ENCODE data around the gene AGAP1. TPM values are rescaled to one million over a fixed set of nuclear protein-coding genes. Genes with fewer than 3 reads are reported as not detected.

The AGAP1 gene
- total RNA-seq, 4 donors from 2014 or later = 5.3 to 30.6 (median 19.2) TPM

- TF ChIP-seq CTCF (IDR thresholded peaks at IDR 0.05) (no peak), POLR2A (IDR thresholded peaks at IDR 0.05) (no peak)
- Histone ChIP-seq H3K27ac (no peak overlapping the region), H3K36me3 (no peaks in the 10 kb centered on the region), H3K27me3 (no peaks in the 10 kb centered on the region), H3K4me3 (no peak overlapping the region), H3K4me1 (no peaks in the 10 kb centered on the region), H3K9me3 (no peaks in the 10 kb centered on the region)
- intact Hi-C loops (cut with DNase I; ENCODE audit: low total_unique reads) = no loop called here
- DNase-seq = no peak
Measured at GRCh38 chr2:235978022-235978421, 484.2 kb downstream of the AGAP1 start.

- no peak for DNase-seq
- Histone ChIP-seq H3K4me3 (no peak overlapping the region), H3K27ac (no peak overlapping the region), H3K9me3 (no peaks in the 10 kb centered on the region), H3K36me3 (no peaks in the 10 kb centered on the region), H3K4me1 (no peaks in the 10 kb centered on the region), H3K27me3 (no peaks in the 10 kb centered on the region)
- intact Hi-C loops (cut with DNase I; ENCODE audit: low total_unique reads) = no loop called here
- TF ChIP-seq CTCF (IDR thresholded peaks at IDR 0.05) (no peak), POLR2A (IDR thresholded peaks at IDR 0.05) (no peak)
Measured at GRCh38 chr2:235979037-235979436, 485.2 kb downstream of the AGAP1 start.

- intact Hi-C loops (cut with DNase I; ENCODE audit: low total_unique reads) = no loop called here
- TF ChIP-seq POLR2A (IDR thresholded peaks at IDR 0.05) (no peak), CTCF (IDR thresholded peaks at IDR 0.05) (no peak)
Measured at GRCh38 chr2:235979753-235980435, 486.1 kb downstream of the AGAP1 start.

GRCh38 chr2:235981631-235982030, 487.8 kb downstream of the AGAP1 start:
- H3K27ac ChIP-seq = no peak overlapping the region
- intact Hi-C loops (cut with DNase I; ENCODE audit: low total_unique reads) = no loop called here
- H3K36me3 ChIP-seq = no peaks in the 10 kb centered on the region
- no peaks in the 10 kb centered on the region for H3K27me3 ChIP-seq
- no peaks in the 10 kb centered on the region for H3K9me3 ChIP-seq
- TF ChIP-seq CTCF (IDR thresholded peaks at IDR 0.05) (no peak), POLR2A (IDR thresholded peaks at IDR 0.05) (no peak)
- no peak overlapping the region for H3K4me3 ChIP-seq
- H3K4me1 ChIP-seq = no peaks in the 10 kb centered on the region
- no peak for DNase-seq

More at GRCh38 chr2:235979753-235980435, 486.1 kb downstream of the AGAP1 start:
- Histone ChIP-seq H3K27ac (no peak overlapping the region), H3K27me3 (no peaks in the 10 kb centered on the region), H3K4me1 (no peaks in the 10 kb centered on the region), H3K36me3 (no peaks in the 10 kb centered on the region), H3K9me3 (no peaks in the 10 kb centered on the region), H3K4me3 (no peak overlapping the region)
- DNase-seq = no peak

- TF ChIP-seq POLR2A (IDR thresholded peaks at IDR 0.05) (no peak), CTCF (IDR thresholded peaks at IDR 0.05) (no peak)
- H3K4me1 ChIP-seq = no peaks in the 10 kb centered on the region
- H3K4me3 ChIP-seq = no peak overlapping the region
- H3K36me3 ChIP-seq = no peaks in the 10 kb centered on the region
- no peaks in the 10 kb centered on the region for H3K9me3 ChIP-seq
- intact Hi-C loops (cut with DNase I; ENCODE audit: low total_unique reads) = no loop called here
- no peaks in the 10 kb centered on the region for H3K27me3 ChIP-seq
- H3K27ac ChIP-seq = no peak overlapping the region
- no peak for DNase-seq
Measured at GRCh38 chr2:235983016-235983415, 489.2 kb downstream of the AGAP1 start.

All from uterus (tissue), 4 donors.